Measurements from ENCODE around the gene IQCF2.

Gene IQCF2

GRCh38 chr3:51874889-51875288 is 13.5 kb downstream of the IQCF2 start:
- no peaks in the 10 kb centered on the region for H3K27me3 ChIP-seq (ENCODE audit: insufficient read depth, low read length)
- no peak overlapping the region for H4K91ac ChIP-seq (ENCODE audit: low read depth, low read length)
- H3K18ac ChIP-seq (ENCODE audit: low read length), result no peak overlapping the region
- H3K9me3 ChIP-seq (ENCODE audit: insufficient read depth, low read depth, low read length), result peaks cover 3% of the 10 kb centered on the region
- no peak overlapping the region for H3K27ac ChIP-seq (ENCODE audit: low read depth, low read length)
- no peak overlapping the region for H2AK5ac ChIP-seq (ENCODE audit: low read length)
- H3K9ac ChIP-seq (ENCODE audit: low read length), result no peak overlapping the region
- no peak overlapping the region for H3K4ac ChIP-seq (ENCODE audit: low read depth, low read length)
- H4K12ac ChIP-seq (ENCODE audit: low read depth, low read length), result no peak overlapping the region
- DNase-seq, result no peak
- H3K79me1 ChIP-seq (ENCODE audit: low read length), result no peaks in the 10 kb centered on the region
- no peak overlapping the region for H2BK120ac ChIP-seq (ENCODE audit: insufficient read depth, low read length, poor library complexity)
- no peak overlapping the region for H3K23ac ChIP-seq (ENCODE audit: low read length)
- peaks cover 8% of the 10 kb centered on the region in 2 experiments for H3K4me1 ChIP-seq (ENCODE audit: control insufficient read depth in 1 of 2, insufficient read depth in 2 of 2, low read length in 2 of 2)
- no peaks in the 10 kb centered on the region for H3K36me3 ChIP-seq (ENCODE audit: control insufficient read depth in 1 of 2, insufficient read depth in 2 of 2, low read length in 2 of 2)
- H2AFZ ChIP-seq (ENCODE audit: insufficient read depth, low read length, poor library complexity), result no peak overlapping the region
- H3K79me2 ChIP-seq (ENCODE audit: control insufficient read depth, insufficient read depth, low read length, poor library complexity), result no peaks in the 10 kb centered on the region
- H3K4me2 ChIP-seq (ENCODE audit: low read length), result no peak overlapping the region
- no peak overlapping the region for H3K4me3 ChIP-seq (ENCODE audit: low read depth, low read length)
- no peak overlapping the region for H3K14ac ChIP-seq (ENCODE audit: low read length)
- no peak overlapping the region for H4K8ac ChIP-seq (ENCODE audit: low read depth, low read length)
- WGBS (ENCODE audit: extremely low coverage, insufficient coverage, insufficient read length), result no CpG with 5 or more reads among the region's 4 CpGs
- H2BK12ac ChIP-seq (ENCODE audit: low read length), result no peak overlapping the region
- no peak overlapping the region for H2BK5ac ChIP-seq (ENCODE audit: low read depth, low read length, poor library complexity)

GRCh38 chr3:51875501-51875900 is 14.1 kb downstream of the IQCF2 start, which contains the start of gene IQCF5:
TSS of gene IQCF5 (minus strand) at chr3:51875601. CDS start at chr3:51875531, 70 bp downstream.
- no peaks in the 10 kb centered on the region for H3K27me3 ChIP-seq (ENCODE audit: insufficient read depth, low read length)
- no peak within 1 kb of the TSS for H2BK120ac ChIP-seq (ENCODE audit: insufficient read depth, low read length, poor library complexity)
- H2AFZ ChIP-seq (ENCODE audit: insufficient read depth, low read length, poor library complexity), result no peak within 1 kb of the TSS
- no peak within 1 kb of the TSS for H3K4ac ChIP-seq (ENCODE audit: low read depth, low read length)
- no peak within 1 kb of the TSS for H4K12ac ChIP-seq (ENCODE audit: low read depth, low read length)
- no peak for DNase-seq
- H3K4me2 ChIP-seq (ENCODE audit: low read length), result no peak within 1 kb of the TSS
- H3K79me1 ChIP-seq (ENCODE audit: low read length), result no peaks in the 10 kb centered on the region
- no peaks in the 10 kb centered on the region for H3K79me2 ChIP-seq (ENCODE audit: control insufficient read depth, insufficient read depth, low read length, poor library complexity)
- H3K23ac ChIP-seq (ENCODE audit: low read length), result no peak within 1 kb of the TSS
- no peak within 1 kb of the TSS for H2AK5ac ChIP-seq (ENCODE audit: low read length)
- H3K36me3 ChIP-seq (ENCODE audit: control insufficient read depth in 1 of 2, insufficient read depth in 2 of 2, low read length in 2 of 2), result no peaks in the 10 kb centered on the region
- H4K8ac ChIP-seq (ENCODE audit: low read depth, low read length), result no peak within 1 kb of the TSS
- no peak within 1 kb of the TSS for H3K4me3 ChIP-seq (ENCODE audit: low read depth, low read length)
- H3K27ac ChIP-seq (ENCODE audit: low read depth, low read length), result no peak within 1 kb of the TSS
- no peak within 1 kb of the TSS for H4K91ac ChIP-seq (ENCODE audit: low read depth, low read length)
- no peak within 1 kb of the TSS for H3K18ac ChIP-seq (ENCODE audit: low read length)
- H3K9me3 ChIP-seq (ENCODE audit: insufficient read depth, low read depth, low read length), result peaks cover 3% of the 10 kb centered on the region
- no peak within 1 kb of the TSS for H3K9ac ChIP-seq (ENCODE audit: low read length)
- no peak within 1 kb of the TSS for H3K14ac ChIP-seq (ENCODE audit: low read length)
- peaks cover 8% of the 10 kb centered on the region in 2 experiments for H3K4me1 ChIP-seq (ENCODE audit: control insufficient read depth in 1 of 2, insufficient read depth in 2 of 2, low read length in 2 of 2)
- WGBS (ENCODE audit: extremely low coverage, insufficient coverage, insufficient read length), result no CpG with 5 or more reads among the region's 4 CpGs
- H2BK12ac ChIP-seq (ENCODE audit: low read length), result no peak within 1 kb of the TSS
- H2BK5ac ChIP-seq (ENCODE audit: low read depth, low read length, poor library complexity), result no peak within 1 kb of the TSS

- Histone ChIP-seq H3K36me3 (ENCODE audit: control insufficient read depth in 1 of 2, insufficient read depth in 2 of 2, low read length in 2 of 2) (no peaks in the 10 kb centered on the region), H2AK5ac (ENCODE audit: low read length) (no peak overlapping the region), H2BK5ac (ENCODE audit: low read depth, low read length, poor library complexity) (no peak overlapping the region), H3K9ac (ENCODE audit: low read length) (no peak overlapping the region), H3K27ac (ENCODE audit: low read depth, low read length) (no peak overlapping the region), H3K79me2 (ENCODE audit: control insufficient read depth, insufficient read depth, low read length, poor library complexity) (no peaks in the 10 kb centered on the region), H3K14ac (ENCODE audit: low read length) (no peak overlapping the region), H2BK12ac (ENCODE audit: low read length) (no peak overlapping the region), H3K4me1 (ENCODE audit: control insufficient read depth in 1 of 2, insufficient read depth in 2 of 2, low read length in 2 of 2) (peaks cover 8% of the 10 kb centered on the region in 2 experiments), H3K23ac (ENCODE audit: low read length) (no peak overlapping the region), H2BK120ac (ENCODE audit: insufficient read depth, low read length, poor library complexity) (no peak overlapping the region), H2AFZ (ENCODE audit: insufficient read depth, low read length, poor library complexity) (no peak overlapping the region), H3K18ac (ENCODE audit: low read length) (no peak overlapping the region), H3K4me3 (ENCODE audit: low read depth, low read length) (no peak overlapping the region), H3K4me2 (ENCODE audit: low read length) (no peak overlapping the region), H4K12ac (ENCODE audit: low read depth, low read length) (no peak overlapping the region), H4K8ac (ENCODE audit: low read depth, low read length) (no peak overlapping the region), H3K4ac (ENCODE audit: low read depth, low read length) (no peak overlapping the region), H3K79me1 (ENCODE audit: low read length) (no peaks in the 10 kb centered on the region), H4K91ac (ENCODE audit: low read depth, low read length) (no peak overlapping the region), H3K9me3 (ENCODE audit: insufficient read depth, low read depth, low read length) (peaks cover 3% of the 10 kb centered on the region), H3K27me3 (ENCODE audit: insufficient read depth, low read length) (no peaks in the 10 kb centered on the region)
- no CpG with 5 or more reads among the region's 6 CpGs for WGBS (ENCODE audit: extremely low coverage, insufficient coverage, insufficient read length)
- DNase-seq, result no peak
These were observed 14.8 kb downstream of the IQCF2 start for GRCh38 chr3:51876186-51876585.

- Histone ChIP-seq H3K23ac (ENCODE audit: low read length) (no peak overlapping the region), H3K9ac (ENCODE audit: low read length) (no peak overlapping the region)
- WGBS (ENCODE audit: extremely low coverage, insufficient coverage, insufficient read length), result no CpG with 5 or more reads among the region's 2 CpGs
These were observed 18.5 kb downstream of the IQCF2 start for GRCh38 chr3:51879937-51880336.

More at GRCh38 chr3:51879937-51880336, 18.5 kb downstream of the IQCF2 start:
- Histone ChIP-seq H3K79me1 (ENCODE audit: low read length) (no peaks in the 10 kb centered on the region), H3K27me3 (ENCODE audit: insufficient read depth, low read length) (no peaks in the 10 kb centered on the region), H4K12ac (ENCODE audit: low read depth, low read length) (no peak overlapping the region), H3K27ac (ENCODE audit: low read depth, low read length) (no peak overlapping the region), H3K4ac (ENCODE audit: low read depth, low read length) (no peak overlapping the region), H2BK5ac (ENCODE audit: low read depth, low read length, poor library complexity) (no peak overlapping the region), H3K4me2 (ENCODE audit: low read length) (no peak overlapping the region), H3K79me2 (ENCODE audit: control insufficient read depth, insufficient read depth, low read length, poor library complexity) (no peaks in the 10 kb centered on the region), H3K4me1 (ENCODE audit: control insufficient read depth in 1 of 2, insufficient read depth in 2 of 2, low read length in 2 of 2) (peaks cover 8% of the 10 kb centered on the region in 2 experiments), H3K9me3 (ENCODE audit: insufficient read depth, low read depth, low read length) (no peaks in the 10 kb centered on the region), H3K14ac (ENCODE audit: low read length) (no peak overlapping the region), H3K18ac (ENCODE audit: low read length) (no peak overlapping the region), H2AK5ac (ENCODE audit: low read length) (no peak overlapping the region), H4K8ac (ENCODE audit: low read depth, low read length) (no peak overlapping the region), H4K91ac (ENCODE audit: low read depth, low read length) (no peak overlapping the region), H3K4me3 (ENCODE audit: low read depth, low read length) (no peak overlapping the region), H2BK12ac (ENCODE audit: low read length) (no peak overlapping the region), H2AFZ (ENCODE audit: insufficient read depth, low read length, poor library complexity) (no peak overlapping the region), H3K36me3 (ENCODE audit: control insufficient read depth in 1 of 2, insufficient read depth in 2 of 2, low read length in 2 of 2) (no peaks in the 10 kb centered on the region), H2BK120ac (ENCODE audit: insufficient read depth, low read length, poor library complexity) (no peak overlapping the region)
- no peak for DNase-seq

Data from trophoblast cell (in vitro differentiated cells and primary cell).